Osteocyte (in vitro differentiated cells): ENCODE measurements around the gene ATXN2. TPM values are rescaled to one million over a fixed set of nuclear protein-coding genes. Genes with fewer than 3 reads are reported as not detected.

Experiments
- DNase-seq: peaks from one replicate; pipeline ENCODE4 v3.0.0; 2021; ENCODE audit warnings: mixed read lengths; ENCODE audit not compliant: unreplicated experiment; ENCODE audit errors: extremely low spot score
- H3K27ac Mint-ChIP-seq: one replicate; pipeline ENCODE4 v1.8.0; 2021; ENCODE audit warnings: mild to moderate bottlenecking, mixed read lengths; ENCODE audit not compliant: unreplicated experiment
- H3K27me3 Mint-ChIP-seq: one replicate; pipeline ENCODE4 v1.8.0; 2021; ENCODE audit warnings: mixed read lengths; ENCODE audit not compliant: unreplicated experiment
- H3K36me3 Mint-ChIP-seq: one replicate; pipeline ENCODE4 v1.8.0; 2021; ENCODE audit warnings: mixed read lengths; ENCODE audit not compliant: unreplicated experiment
- H3K4me1 Mint-ChIP-seq: one replicate; pipeline ENCODE4 v1.8.0; 2021; ENCODE audit warnings: mixed read lengths; ENCODE audit not compliant: unreplicated experiment
- H3K4me3 Mint-ChIP-seq: one replicate; pipeline ENCODE4 v1.8.0; 2021; ENCODE audit warnings: mild to moderate bottlenecking, moderate library complexity, mixed read lengths; ENCODE audit not compliant: unreplicated experiment
- H3K9me3 Mint-ChIP-seq: one replicate; pipeline ENCODE4 v1.8.0; 2021; ENCODE audit warnings: mixed read lengths; ENCODE audit not compliant: unreplicated experiment
- CTCF ChIP-seq: fragments of 200-600 bp; sonication (generic); IDR thresholded peaks from 2 replicates; pipeline ENCODE4 v1.5.0; 2021; ENCODE audit warnings: antibody characterized with exemption, mild to moderate bottlenecking, moderate library complexity
- total RNA-seq: library from RNA; stranded (reverse); gene quantifications from 2 replicates; pipeline ENCODE4 v1.2.1, GENCODE V29; 2021

Gene ATXN2
- total RNA-seq, 1 donor from 2014 or later: 78.9 TPM

- Mint-ChIP-seq H3K36me3 (peaks cover 36% of the 10 kb centered on the region), H3K27me3 (no peaks in the 10 kb centered on the region), H3K4me1 (peaks cover 23% of the 10 kb centered on the region), H3K9me3 (no peaks in the 10 kb centered on the region), H3K27ac (peak overlapping the region; percentile 86), H3K4me3 (no peak overlapping the region)
- TF ChIP-seq CTCF: no peak
- peak; percentile 71 for DNase-seq
Observed at GRCh38 chr12:111445726-111446581, 153.2 kb downstream of the ATXN2 start.

GRCh38 chr12:111444925-111445725, 154.0 kb downstream of the ATXN2 start:
- H3K9me3 Mint-ChIP-seq: no peaks in the 10 kb centered on the region
- H3K27me3 Mint-ChIP-seq: no peaks in the 10 kb centered on the region
- H3K4me1 Mint-ChIP-seq: peaks cover 29% of the 10 kb centered on the region
- no peak overlapping the region for H3K4me3 Mint-ChIP-seq
- H3K27ac Mint-ChIP-seq: peak overlapping the region; percentile 86
- TF ChIP-seq CTCF: no peak
- peaks cover 32% of the 10 kb centered on the region for H3K36me3 Mint-ChIP-seq
- DNase-seq: peak; percentile 74

DNA sequence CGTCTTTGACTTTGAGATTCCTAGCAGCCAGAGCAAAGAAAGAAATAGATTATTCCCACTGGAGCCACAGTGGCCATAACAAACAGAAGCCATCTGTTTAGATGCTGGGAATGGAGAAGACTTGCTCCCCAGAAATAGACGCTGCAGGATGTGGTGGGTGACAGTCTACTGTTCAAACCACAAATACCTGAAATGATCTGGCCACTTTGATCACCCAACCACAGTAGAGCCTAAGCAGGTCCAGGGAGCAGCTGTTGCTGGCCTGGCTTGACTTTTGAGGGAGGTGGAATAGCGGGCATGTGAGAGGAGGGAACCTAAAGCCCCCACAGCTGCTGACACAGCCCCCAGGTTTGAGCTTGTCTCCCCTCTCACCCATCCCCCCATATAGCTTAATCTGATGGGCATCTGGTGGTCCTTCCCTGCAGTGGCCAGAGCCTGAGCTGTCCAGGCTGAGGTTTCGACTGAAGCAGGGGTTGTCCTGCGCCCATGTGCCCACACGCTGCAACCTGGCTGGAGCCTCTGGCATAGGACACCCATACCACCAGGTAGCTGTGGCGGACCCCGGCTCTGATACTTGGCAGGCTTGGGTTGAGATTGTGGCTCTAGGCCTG, 154.7 kb downstream of the ATXN2 start:
- H3K4me3 Mint-ChIP-seq: no peak overlapping the region
- TF ChIP-seq CTCF: no peak
- peaks cover 34% of the 10 kb centered on the region for H3K4me1 Mint-ChIP-seq
- H3K9me3 Mint-ChIP-seq: no peaks in the 10 kb centered on the region
- peaks cover 30% of the 10 kb centered on the region for H3K36me3 Mint-ChIP-seq
- H3K27ac Mint-ChIP-seq: peak overlapping the region; percentile 86
- DNase-seq: no peak
- H3K27me3 Mint-ChIP-seq: no peaks in the 10 kb centered on the region

- TF ChIP-seq CTCF: no peak
- no peak for DNase-seq
- Mint-ChIP-seq H3K36me3 (peaks cover 24% of the 10 kb centered on the region), H3K27me3 (no peaks in the 10 kb centered on the region), H3K27ac (peak overlapping the region; percentile 65), H3K9me3 (no peaks in the 10 kb centered on the region), H3K4me1 (peaks cover 35% of the 10 kb centered on the region), H3K4me3 (no peak overlapping the region)
Observed at GRCh38 chr12:111443586-111443985, 155.5 kb downstream of the ATXN2 start.
